GM12801 (cell line): ENCODE data around the gene PDXP.

Source experiments
- CTCF ChIP-seq: IDR thresholded peaks from one replicate; pipeline ENCODE4 v1.5.1; 2011; ENCODE audit warnings: control low read depth; ENCODE audit not compliant: insufficient read length; ENCODE audit errors: extremely low read depth

PDXP gene

GRCh38 chr22:37625737-37626136 is 32.8 kb upstream of the PDXP start:
- no peak for TF ChIP-seq CTCF

- no peak for TF ChIP-seq CTCF
Observed at GRCh38 chr22:37626144-37626543, 32.4 kb upstream of the PDXP start.

- TF ChIP-seq CTCF = no peak
Observed at GRCh38 chr22:37626556-37627075, 31.9 kb upstream of the PDXP start.

- TF ChIP-seq CTCF = no peak
Observed at GRCh38 chr22:37627121-37627520, 31.4 kb upstream of the PDXP start.

- no peak for TF ChIP-seq CTCF
Observed at GRCh38 chr22:37627545-37627944, 31.0 kb upstream of the PDXP start.

GRCh38 chr22:37628830-37629229 is 29.7 kb upstream of the PDXP start:
- TF ChIP-seq CTCF = no peak

- no peak for TF ChIP-seq CTCF
Observed at GRCh38 chr22:37629928-37630327, 28.6 kb upstream of the PDXP start.
